ENCODE results near the gene TSC22D4.

Gene TSC22D4

GRCh38 chr7:100428967-100429636 lies 49.9 kb downstream of the TSC22D4 start:
- DNase-seq (ENCODE audit: low read depth in 2 of 2), result peak; percentile 99 to 100

DNA sequence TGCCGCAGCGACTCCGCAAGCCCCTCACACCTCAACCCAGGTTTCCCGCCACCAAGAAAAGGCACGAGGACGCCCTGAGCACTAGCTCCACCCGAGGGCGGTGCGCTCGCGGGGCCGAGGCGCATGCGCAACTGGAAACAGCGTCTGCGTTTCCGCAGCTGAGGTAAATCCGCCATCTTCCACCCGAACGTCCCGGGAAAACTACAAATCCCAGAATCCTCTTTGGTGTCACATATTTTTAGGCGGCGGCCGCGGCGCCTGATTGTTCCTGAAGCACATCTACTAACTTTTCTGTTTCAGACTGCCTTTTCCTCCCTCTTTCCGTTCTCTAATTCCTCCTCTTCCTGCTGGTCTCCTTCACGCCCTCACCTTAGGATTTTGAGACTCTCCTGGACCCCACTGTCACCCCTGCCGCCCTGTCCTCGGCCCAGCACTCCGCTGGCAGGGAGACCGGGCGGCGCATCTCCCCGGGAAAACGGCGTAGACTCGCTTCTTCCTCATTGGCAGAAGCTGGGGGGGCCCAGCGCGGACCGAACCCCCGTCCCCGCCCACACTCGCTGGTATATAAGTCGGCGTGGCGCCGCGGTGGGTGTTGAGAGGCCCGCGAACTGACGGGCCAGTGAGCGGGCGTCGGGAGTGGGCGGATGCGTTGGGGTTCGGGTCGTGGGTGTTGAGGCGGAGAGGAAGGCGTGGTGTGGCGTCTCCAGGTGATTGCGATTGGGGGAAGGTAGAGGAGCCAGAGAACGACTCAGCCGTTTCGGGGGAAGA lies 50.6 kb downstream of the TSC22D4 start, which contains the start of gene ZCWPW1:
Gene ZCWPW1 (minus strand): TSS at position 505 of the 768 bp plus-strand sequence. CDS start 8,054 bp downstream, outside the sequence.
- DNase-seq (ENCODE audit: low read depth in 2 of 2), result peak; percentile 95

- no peak for DNase-seq (ENCODE audit: low read depth in 2 of 2)
Measured at GRCh38 chr7:100427762-100428198, 51.2 kb downstream of the TSC22D4 start.

GRCh38 chr7:100426516-100426915 lies 52.5 kb downstream of the TSC22D4 start:
- no peak for DNase-seq (ENCODE audit: low read depth in 2 of 2)

DNA sequence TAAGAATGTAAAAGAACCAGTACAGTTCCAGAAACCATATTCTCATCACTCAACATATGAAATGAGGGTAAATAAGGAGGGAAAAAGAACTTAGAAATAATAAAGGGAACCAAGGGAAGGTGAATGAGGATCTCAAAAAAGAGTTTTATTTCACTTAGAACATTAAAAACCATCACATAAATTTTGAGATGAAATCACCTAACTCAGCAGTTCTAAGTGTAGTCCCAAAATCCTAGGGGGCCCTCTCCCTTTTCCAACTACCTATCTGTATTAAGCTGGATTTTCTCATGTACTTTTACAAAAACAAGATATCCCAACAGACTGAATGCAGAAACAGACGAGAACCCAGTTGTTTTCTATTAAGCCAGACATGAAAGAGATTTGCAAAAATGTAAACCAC lies 53.7 kb downstream of the TSC22D4 start:
- no peak for DNase-seq (ENCODE audit: low read depth in 2 of 2)

- DNase-seq (ENCODE audit: low read depth in 2 of 2), result no peak
Measured at GRCh38 chr7:100423315-100423714, 55.7 kb downstream of the TSC22D4 start.

DNA sequence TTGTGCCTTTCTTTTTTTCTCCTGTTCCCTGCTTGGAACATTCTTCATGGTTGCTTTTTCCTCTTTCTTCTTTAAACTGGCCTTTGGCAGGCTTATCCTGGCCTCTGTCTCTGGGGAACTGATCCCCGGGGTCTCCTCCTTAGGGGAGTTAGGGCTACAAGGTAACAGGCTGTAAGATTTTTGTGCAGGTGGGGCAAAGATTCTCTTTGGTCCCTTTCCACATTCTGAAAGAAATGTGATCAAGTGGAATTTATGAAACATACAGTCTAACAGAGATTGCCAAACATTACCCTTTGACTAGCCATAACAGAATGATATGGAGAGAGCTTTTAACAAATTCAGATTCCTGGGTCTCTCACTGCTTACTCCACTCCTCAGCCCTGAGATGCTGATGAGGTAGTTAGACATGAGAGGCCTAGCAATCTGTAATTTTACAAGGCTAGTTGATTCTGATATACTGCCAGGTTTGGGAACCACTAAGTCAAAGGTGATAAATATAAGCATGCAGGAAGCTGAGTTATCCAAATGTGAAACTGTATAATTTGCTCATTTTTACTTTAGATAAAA lies 59.3 kb downstream of the TSC22D4 start:
- DNase-seq (ENCODE audit: low read depth in 2 of 2), result no peak

DNA sequence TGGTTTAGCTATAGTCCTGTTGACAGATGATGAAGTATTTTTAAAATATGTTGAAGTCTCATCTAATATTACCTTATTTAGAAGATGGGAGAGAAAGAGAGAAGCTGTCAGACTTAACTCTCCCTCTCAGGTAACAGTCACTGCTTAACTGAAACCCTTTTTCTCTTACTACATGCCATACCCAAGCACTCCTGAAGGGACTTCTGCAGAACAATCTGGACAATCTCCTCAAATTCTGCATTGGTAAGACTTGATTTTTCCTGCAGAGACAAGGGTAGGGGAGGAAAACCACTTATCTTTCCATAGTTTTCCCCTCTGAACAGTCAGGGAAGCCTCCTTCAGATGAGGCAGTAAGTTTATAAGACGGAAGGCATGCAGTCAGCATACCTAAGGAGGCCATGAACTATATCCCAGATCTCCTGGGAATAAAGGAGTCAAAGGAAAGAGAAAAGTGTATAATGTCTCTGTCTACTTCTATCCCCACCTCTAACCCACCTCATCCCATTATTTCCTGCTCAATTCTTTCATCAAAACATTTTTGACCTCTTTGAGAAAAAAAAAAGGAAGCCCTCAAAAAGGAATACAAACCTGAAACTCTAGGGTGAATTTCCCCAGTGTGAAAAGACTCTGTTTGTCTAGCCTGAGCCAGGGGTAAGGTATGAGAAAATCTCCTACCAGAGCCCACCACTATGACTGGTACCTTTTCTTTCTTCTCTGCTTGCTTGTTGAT lies 59.9 kb downstream of the TSC22D4 start:
- DNase-seq (ENCODE audit: low read depth in 2 of 2), result peak in 1 of 2 experiments; percentile 3

Data from fibroblast of skin of left quadriceps (primary cell).